T-cell (primary cell): Measurements from ENCODE around the gene SH3YL1. TPM values are rescaled to one million over a fixed set of nuclear protein-coding genes. Genes with fewer than 3 reads are reported as not detected.
A peak's percentile ranks its signal among the peaks of the same experiment; 100 is the strongest.

Experiments used
- ATAC-seq, 4 experiments: fragments of 200-7000 bp in 3 of 4; fragments of 150-1000 bp in 1 of 4; cut with Tn5 transposase; replicated peaks in 1 of 4; 1 replicate in 3 of 4; 2 replicates in 1 of 4; pipeline ENCODE4 v1.10.0; 2021; ENCODE audit warnings: moderate library complexity in 3 of 4, mild to moderate bottlenecking in 2 of 4, moderate number of reproducible peaks in 1 of 4
- CTCF ChIA-PET, 2 donors: fragments of 300-600 bp; sonication (Branson Sonifier 250); formaldehyde crosslinking; loops; one replicate each; lab custom pipeline; 2022; ENCODE audit warnings: antibody characterized with exemption in 2 of 2; lab: Charles Lee
- POLR2A ChIA-PET, 2 donors: fragments of 300-600 bp; sonication (Branson Sonifier 250); formaldehyde crosslinking; loops; one replicate each; lab custom pipeline; 2022; ENCODE audit warnings: antibody characterized with exemption in 2 of 2; lab: Charles Lee
- DNase-seq, 35 experiments: peaks; one replicate each; pipeline versions ENCODE4 v3.0.0 to v3.0.0-alpha.2; 2013 to 2023
- H3K27ac ChIP-seq: one replicate; pipeline ENCODE4 v1.5.1; 2013; ENCODE audit warnings: low read length
- H3K27me3 ChIP-seq, 2 experiments: replicated peaks in 1 of 2; 1 replicate in 1 of 2; 2 replicates in 1 of 2; pipeline versions ENCODE4 v1.6.1 to v1.7.0; 2013; ENCODE audit warnings: low read length in 1 of 2, mixed read lengths in 1 of 2; ENCODE audit not compliant: control insufficient read depth in 2 of 2, insufficient read depth in 2 of 2; ENCODE audit errors: extremely low read depth in 1 of 2
- H3K36me3 ChIP-seq, 2 donors: 1 replicate in 1 of 2; 2 replicates in 1 of 2; pipeline versions ENCODE4 v1.6.1 to v1.7.0; 2013; ENCODE audit warnings: low read length in 1 of 2; ENCODE audit not compliant: control insufficient read depth in 2 of 2, insufficient read depth in 1 of 2; ENCODE audit errors: extremely low read depth in 1 of 2
- H3K4me1 ChIP-seq, 2 experiments: 1 replicate in 1 of 2; 2 replicates in 1 of 2; pipeline versions ENCODE4 v1.6.1 to v1.7.0; 2013; ENCODE audit warnings: low read length in 2 of 2, mixed read lengths in 1 of 2; ENCODE audit not compliant: insufficient read depth in 2 of 2, control insufficient read depth in 1 of 2; ENCODE audit errors: extremely low read depth in 1 of 2
- H3K4me3 ChIP-seq, 2 donors: 1 replicate in 1 of 2; 2 replicates in 1 of 2; pipeline versions ENCODE4 v1.5.1 to v1.7.0; 2013; ENCODE audit warnings: mild to moderate bottlenecking in 2 of 2, low read length in 1 of 2, moderate library complexity in 1 of 2; ENCODE audit not compliant: control insufficient read depth in 1 of 2; ENCODE audit errors: extremely low read depth in 1 of 2
- H3K9me3 ChIP-seq: 2 replicates; pipeline ENCODE4 v1.7.0; 2013
- H3K27ac Mint-ChIP-seq, 2 donors: one replicate each; pipeline ENCODE4 v1.8.0; 2020 to 2021; ENCODE audit warnings: mild to moderate bottlenecking in 2 of 2, mixed read lengths in 2 of 2
- H3K27me3 Mint-ChIP-seq, 2 donors: one replicate each; pipeline ENCODE4 v1.8.0; 2021 to 2022; ENCODE audit warnings: mixed read lengths in 2 of 2
- H3K36me3 Mint-ChIP-seq: one replicate; pipeline ENCODE4 v1.8.0; 2021; ENCODE audit warnings: mixed read lengths
- H3K4me1 Mint-ChIP-seq, 3 donors: one replicate each; pipeline ENCODE4 v1.8.0; 2020 to 2022; ENCODE audit warnings: mixed read lengths in 3 of 3, mild to moderate bottlenecking in 1 of 3
- H3K4me3 Mint-ChIP-seq, 3 donors: one replicate each; pipeline ENCODE4 v1.8.0; 2020 to 2022; ENCODE audit warnings: mild to moderate bottlenecking in 3 of 3, mixed read lengths in 3 of 3, moderate library complexity in 3 of 3
- H3K9me3 Mint-ChIP-seq, 3 donors: one replicate each; pipeline ENCODE4 v1.8.0; 2020 to 2022; ENCODE audit warnings: mixed read lengths in 3 of 3
- whole genome bisulfite sequencing: methylation state at CpG from one replicate; pipeline ENCODE4 v1.1.5; 2013; ENCODE audit warnings: missing lambda C conversion rate; ENCODE audit not compliant: insufficient coverage; 5-methylcytosine and 5-hydroxymethylcytosine counted together
- total RNA-seq, 35 experiments: library from RNA in 6 of 35; stranded (reverse) in 6 of 35; fragments of 120-200 nt in 1 of 35; gene quantifications; one replicate each; pipeline versions ENCODE4 v1.2.1 to v1.2.4 and lab custom pipeline; 2013 to 2026

Gene SH3YL1
- total RNA-seq, 5 donors from 2014 or later (not counting 1 experiment from before 2014, with no cell fraction given): 54.8 to 71.4 (median 59.9) TPM

GRCh38 chr2:196406-196805, 67.4 kb downstream of the SH3YL1 start:
- H3K27ac ChIP-seq: no peak overlapping the region
- 94% methylated on average over 4 of the region's 5 CpGs for WGBS
- H3K36me3 ChIP-seq: no peaks in the 10 kb centered on the region
- Mint-ChIP-seq H3K4me3 (no peak overlapping the region), H3K36me3 (no peaks in the 10 kb centered on the region), H3K4me1 (peaks cover 5 to 17% (median 12%) of the 10 kb centered on the region in 3 donors), H3K27ac (no peak overlapping the region), H3K27me3 (no peaks in the 10 kb centered on the region), H3K9me3 (no peaks in the 10 kb centered on the region)
- CTCF ChIA-PET: no interaction called here
- no peaks in the 10 kb centered on the region for H3K27me3 ChIP-seq
- POLR2A ChIA-PET: no interaction called here
- H3K9me3 ChIP-seq: no peaks in the 10 kb centered on the region
- H3K4me1 ChIP-seq: peaks cover 0 to 20% of the 10 kb centered on the region in 2 experiments
- DNase-seq (no peak), ATAC-seq (no peak)
- H3K4me3 ChIP-seq: no peak overlapping the region

GRCh38 chr2:195932-196331, 67.9 kb downstream of the SH3YL1 start:
- Mint-ChIP-seq H3K27me3 (no peaks in the 10 kb centered on the region), H3K4me1 (peaks cover under 1 to 15% (median 12%) of the 10 kb centered on the region in 3 donors), H3K4me3 (no peak overlapping the region), H3K36me3 (no peaks in the 10 kb centered on the region), H3K9me3 (no peaks in the 10 kb centered on the region), H3K27ac (no peak overlapping the region)
- Histone ChIP-seq H3K4me1 (peaks cover 0 to 20% of the 10 kb centered on the region in 2 experiments), H3K27me3 (no peaks in the 10 kb centered on the region), H3K9me3 (no peaks in the 10 kb centered on the region), H3K36me3 (no peaks in the 10 kb centered on the region), H3K4me3 (no peak overlapping the region), H3K27ac (no peak overlapping the region)
- ATAC-seq (no peak), DNase-seq (no peak)
- POLR2A ChIA-PET: no interaction called here
- WGBS: 83% methylated on average over 5 of the region's 7 CpGs
- CTCF ChIA-PET: no interaction called here

- Mint-ChIP-seq H3K27ac (peak overlapping the region in 1 of 2 donors; percentile 76), H3K4me1 (peaks cover 0 to 15% (median 12%) of the 10 kb centered on the region in 3 donors), H3K9me3 (peaks cover 0 to 3% (median 3%) of the 10 kb centered on the region in 3 donors), H3K27me3 (no peaks in the 10 kb centered on the region), H3K4me3 (no peak overlapping the region), H3K36me3 (peaks cover 2% of the 10 kb centered on the region)
- POLR2A ChIA-PET: interaction anchor here in 1 of 2 donors (0.6 to 0.7 kb wide), 2 partner anchors 25 to 103 kb away, joined by 3 to 4 read pairs; no protein-coding TSS in a partner anchor
- Histone ChIP-seq H3K27ac (peak overlapping the region; percentile 56), H3K36me3 (no peaks in the 10 kb centered on the region), H3K27me3 (no peaks in the 10 kb centered on the region), H3K4me3 (no peak overlapping the region), H3K4me1 (peaks cover 0 to 20% of the 10 kb centered on the region in 2 experiments), H3K9me3 (no peaks in the 10 kb centered on the region)
- CTCF ChIA-PET: no interaction called here
- ATAC-seq (peak in 2 of 4 experiments; percentile 72 to 77), DNase-seq (peak in 31 of 35 experiments; percentile 8 to 79 (median 31))
- WGBS: 60% methylated on average over 15 of the region's 17 CpGs
Observed at GRCh38 chr2:193141-193671, 70.6 kb downstream of the SH3YL1 start.

- peaks cover 7% of the 10 kb centered on the region for H3K36me3 Mint-ChIP-seq
- ATAC-seq: no peak
- no peaks in the 10 kb centered on the region for H3K36me3 ChIP-seq
- ChIA-PET CTCF (interaction anchor here in 1 of 2 donors (0.7 kb wide), 1 partner anchor 29 kb away, joined by 3 read pairs; no protein-coding TSS in a partner anchor), POLR2A (interaction anchor here in 1 of 2 donors (0.6 kb wide), 1 partner anchor 18 kb away, joined by 5 read pairs; no protein-coding TSS in a partner anchor)
- WGBS: 88% methylated on average over 25 of the region's 29 CpGs
- H3K4me3 Mint-ChIP-seq: no peak overlapping the region
- H3K27me3 ChIP-seq: peaks cover 0 to 2% of the 10 kb centered on the region in 2 experiments
- peaks cover 0 to 15% (median 12%) of the 10 kb centered on the region in 3 donors for H3K4me1 Mint-ChIP-seq
- no peak overlapping the region for H3K27ac Mint-ChIP-seq
- no peak for DNase-seq
- H3K9me3 ChIP-seq: no peaks in the 10 kb centered on the region
- H3K4me1 ChIP-seq: peaks cover 0 to 20% of the 10 kb centered on the region in 2 experiments
- H3K27me3 Mint-ChIP-seq: no peaks in the 10 kb centered on the region
- H3K27ac ChIP-seq: no peak overlapping the region
- H3K4me3 ChIP-seq: no peak overlapping the region
- peaks cover 3 to 13% (median 8%) of the 10 kb centered on the region in 3 donors for H3K9me3 Mint-ChIP-seq
Observed at GRCh38 chr2:191311-192190, 72.3 kb downstream of the SH3YL1 start.

- Mint-ChIP-seq H3K27ac (no peak overlapping the region), H3K4me3 (no peak overlapping the region), H3K27me3 (peaks cover 0 to 1% of the 10 kb centered on the region in 2 donors), H3K9me3 (peaks cover 3 to 15% (median 8%) of the 10 kb centered on the region in 3 donors), H3K36me3 (peaks cover 10% of the 10 kb centered on the region), H3K4me1 (peaks cover 11 to 23% (median 22%) of the 10 kb centered on the region in 3 donors)
- H3K4me3 ChIP-seq: no peak overlapping the region
- H3K27me3 ChIP-seq: peaks cover 0 to 2% of the 10 kb centered on the region in 2 experiments
- WGBS: 100% methylated on average over 1 of the region's 2 CpGs
- no peaks in the 10 kb centered on the region for H3K36me3 ChIP-seq
- H3K9me3 ChIP-seq: no peaks in the 10 kb centered on the region
- H3K27ac ChIP-seq: no peak overlapping the region
- ChIA-PET POLR2A (no interaction called here), CTCF (no interaction called here)
- DNase-seq: no peak
- ATAC-seq: no peak
- H3K4me1 ChIP-seq: peaks cover 0 to 10% of the 10 kb centered on the region in 2 experiments
Observed at GRCh38 chr2:187825-188224, 76.0 kb downstream of the SH3YL1 start.

- ChIA-PET POLR2A (no interaction called here), CTCF (no interaction called here)
- peaks cover 0 to 2% of the 10 kb centered on the region in 2 experiments for H3K27me3 ChIP-seq
- H3K27ac ChIP-seq: no peak overlapping the region
- H3K27me3 Mint-ChIP-seq: peaks cover 0 to 1% of the 10 kb centered on the region in 2 donors
- no peaks in the 10 kb centered on the region for H3K36me3 ChIP-seq
- no peaks in the 10 kb centered on the region for H3K9me3 ChIP-seq
- H3K4me3 ChIP-seq: no peak overlapping the region
- H3K4me1 ChIP-seq: no peaks in the 10 kb centered on the region
- H3K36me3 Mint-ChIP-seq: peaks cover 11% of the 10 kb centered on the region
- no peak overlapping the region for H3K27ac Mint-ChIP-seq
- peaks cover 11 to 23% (median 21%) of the 10 kb centered on the region in 3 donors for H3K4me1 Mint-ChIP-seq
- H3K4me3 Mint-ChIP-seq: no peak overlapping the region
- DNase-seq: no peak
- WGBS: no CpG with 5 or more reads among the region's 1 CpG
- peaks cover 3 to 16% (median 8%) of the 10 kb centered on the region in 3 donors for H3K9me3 Mint-ChIP-seq
- no peak for ATAC-seq
Observed at GRCh38 chr2:185221-185620, 78.6 kb downstream of the SH3YL1 start.
